Panc1 (cell line): ENCODE measurements around the gene METTL9. TPM values are rescaled to one million over a fixed set of nuclear protein-coding genes. Genes with fewer than 3 reads are reported as not detected.

Experiments used
- ATAC-seq: fragments of 200-7000 bp; cut with Tn5 transposase; 2 replicates; pipeline ENCODE4 v1.9.1; 2020; ENCODE audit warnings: mild to moderate bottlenecking, moderate library complexity
- BruUV-seq: library from RNA; stranded (reverse); fragments of 400-500 nt; replicated peaks from 2 replicates; lab custom pipeline; 2021; lab: Mats Ljungman, UMichigan
- CTCF ChIA-PET: fragments of 300-600 bp; sonication (Branson Sonifier 250); formaldehyde crosslinking; loops from one replicate; lab custom pipeline; 2022; ENCODE audit warnings: antibody characterized with exemption; lab: Charles Lee
- POLR2A ChIA-PET: fragments of 300-600 bp; sonication (Branson Sonifier 250); formaldehyde crosslinking; loops from one replicate; lab custom pipeline; 2022; ENCODE audit warnings: antibody characterized with exemption; lab: Charles Lee
- DNase-seq: peaks from one replicate; pipeline ENCODE4 v3.0.0-alpha.2; 2010; ENCODE audit warnings: low read depth, low spot score
- H3K27ac ChIP-seq: 2 replicates; pipeline ENCODE4 v1.5.1; 2011; ENCODE audit warnings: mild to moderate bottlenecking, low read length, inconsistent platforms
- H3K27me3 ChIP-seq: fragments of 200-500 bp; sonication (Bioruptor generic); 2 replicates; pipeline ENCODE4 v1.6.0; 2014; ENCODE audit warnings: low read length, inconsistent platforms; ENCODE audit not compliant: control insufficient read depth, insufficient read depth
- H3K36me3 ChIP-seq: fragments of 200-500 bp; sonication (Bioruptor generic); 2 replicates; pipeline ENCODE4 v1.5.1; 2014; ENCODE audit warnings: inconsistent platforms, mild to moderate bottlenecking, low read length, moderate library complexity; ENCODE audit not compliant: control insufficient read depth, insufficient read depth
- H3K4me1 ChIP-seq: 2 replicates; pipeline ENCODE4 v1.5.1; 2011; ENCODE audit warnings: inconsistent platforms, mild to moderate bottlenecking, low read length, moderate library complexity; ENCODE audit not compliant: control insufficient read depth, insufficient read depth
- H3K4me3 ChIP-seq, 2 experiments: 2 replicates each; pipeline ENCODE4 v1.5.1; 2011 to 2012; ENCODE audit warnings: low read depth in 2 of 2, low read length in 2 of 2, mild to moderate bottlenecking in 2 of 2, inconsistent platforms in 1 of 2, moderate library complexity in 1 of 2
- H3K9me3 ChIP-seq: fragments of 200-500 bp; sonication (Bioruptor generic); 2 replicates; pipeline ENCODE4 v1.5.1; 2014; ENCODE audit warnings: low read depth, mild to moderate bottlenecking, inconsistent platforms, low read length, moderate library complexity; ENCODE audit not compliant: control insufficient read depth, insufficient read depth
- CTCF ChIP-seq: fragments of 450-650 bp; IDR thresholded peaks from 2 replicates; pipeline ENCODE4 v1.5.1; 2017; ENCODE audit warnings: mild to moderate bottlenecking
- POLR2AphosphoS5 ChIP-seq: IDR thresholded peaks from 2 replicates; pipeline ENCODE4 v1.6.1; 2012; ENCODE audit warnings: mild to moderate bottlenecking, low read depth, low read length, moderate library complexity
- REST ChIP-seq, 2 experiments: IDR thresholded peaks; 2 replicates each; pipeline ENCODE4 v1.6.1; 2011 to 2012; ENCODE audit warnings: low read depth in 2 of 2, control low read depth in 1 of 2, low read length in 1 of 2, mild to moderate bottlenecking in 1 of 2, moderate library complexity in 1 of 2; ENCODE audit not compliant: insufficient read depth in 1 of 2
- SIN3A ChIP-seq: IDR thresholded peaks from 2 replicates; pipeline ENCODE4 v1.6.1; 2012; ENCODE audit warnings: low read depth, mild to moderate bottlenecking, low read length, moderate library complexity, borderline replicate concordance; ENCODE audit not compliant: insufficient read depth
- TCF7L2 ChIP-seq: IDR thresholded peaks from 2 replicates; pipeline ENCODE4 v1.6.1; 2011; ENCODE audit warnings: mild to moderate bottlenecking, low read depth, low read length, inconsistent platforms
- in situ Hi-C: cut with HindIII; loops from 2 replicates; pipeline ENCODE4 v1.10.0; 2016; ENCODE audit warnings: low sequenced_read_pairs, low pct_unique_long_range_greater_than_20kb
- intact Hi-C: fragments of 100-400 bp; cut with micrococcal nuclease; formaldehyde crosslinking; loops from one replicate; pipeline ENCODE4 v1.10.0; 2022; ENCODE audit not compliant: unreplicated experiment
- total RNA-seq: library from RNA; stranded (reverse); gene quantifications from one replicate; pipeline ENCODE4 v1.2.1, GENCODE V29; 2021; ENCODE audit not compliant: unreplicated experiment

METTL9 gene
- total RNA-seq, 1 experiment from 2014 or later = 86.1 TPM

GRCh38 chr16:21654466-21654865 is 55.1 kb downstream of the METTL9 start:
- H3K4me3 ChIP-seq = no peak overlapping the region
- in situ Hi-C loops (no loop called here), intact Hi-C loops (no loop called here)
- POLR2A ChIA-PET = no interaction called here
- H3K27ac ChIP-seq = no peak overlapping the region
- H3K36me3 ChIP-seq = no peaks in the 10 kb centered on the region
- H3K4me1 ChIP-seq = no peaks in the 10 kb centered on the region
- no peak for DNase-seq
- ATAC-seq = no peak
- CTCF ChIA-PET = no interaction called here
- no peaks in the 10 kb centered on the region for H3K9me3 ChIP-seq
- no peaks in the 10 kb centered on the region for H3K27me3 ChIP-seq
- BruUV-seq = no TSS peak
- TF ChIP-seq SIN3A = no peak
- no peak for TF ChIP-seq CTCF
- no peak for TF ChIP-seq TCF7L2
- TF ChIP-seq REST (IDR thresholded peaks at IDR 0.05; ENCODE audit: insufficient read depth in 1 of 2, low read depth in 2 of 2, low read length in 1 of 2) = no peak
- TF ChIP-seq POLR2AphosphoS5 = no peak

- intact Hi-C loops = no loop called here
- TF ChIP-seq REST (IDR thresholded peaks at IDR 0.05; ENCODE audit: insufficient read depth in 1 of 2, low read depth in 2 of 2, low read length in 1 of 2) (no peak), POLR2AphosphoS5 (no peak), TCF7L2 (no peak), SIN3A (no peak), CTCF (no peak)
Measured at GRCh38 chr16:21654881-21655280, 55.5 kb downstream of the METTL9 start.

More at GRCh38 chr16:21654881-21655280, 55.5 kb downstream of the METTL9 start:
- no peak for ATAC-seq
- Histone ChIP-seq H3K4me3 (no peak overlapping the region), H3K4me1 (no peaks in the 10 kb centered on the region), H3K36me3 (no peaks in the 10 kb centered on the region), H3K27ac (no peak overlapping the region), H3K27me3 (no peaks in the 10 kb centered on the region), H3K9me3 (no peaks in the 10 kb centered on the region)
- BruUV-seq = no TSS peak
- ChIA-PET CTCF (no interaction called here), POLR2A (no interaction called here)
- no peak for DNase-seq
- in situ Hi-C loops = no loop called here
